ENCODE measurements around the gene USP4.

The USP4 gene

DNA sequence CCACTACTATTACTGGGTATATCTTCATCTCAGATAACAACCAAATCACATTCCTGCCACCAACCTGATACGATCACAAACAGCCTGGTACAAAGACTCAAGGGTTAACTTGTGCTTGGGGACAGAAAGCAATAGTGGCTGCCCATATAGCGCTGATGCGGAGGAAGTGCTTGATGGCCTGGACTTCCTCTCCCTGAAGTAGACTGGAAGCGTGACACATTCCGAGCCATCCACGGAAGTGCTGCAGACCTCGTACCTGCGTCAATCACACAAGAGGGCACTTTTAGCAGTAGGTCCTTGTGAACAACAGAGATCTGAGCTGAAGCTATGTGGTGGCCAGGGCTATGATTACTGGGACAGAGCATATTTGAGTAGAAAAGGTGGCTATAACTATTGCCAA lies 45.5 kb downstream of the USP4 start:
- no peaks in the 10 kb centered on the region for H3K27me3 Mint-ChIP-seq (ENCODE audit: low read depth)
- no peaks in the 10 kb centered on the region for H3K9me3 Mint-ChIP-seq
- no peaks in the 10 kb centered on the region for H3K4me1 Mint-ChIP-seq (ENCODE audit: low read depth)
- H3K4me3 Mint-ChIP-seq = no peak overlapping the region
- H3K36me3 Mint-ChIP-seq (ENCODE audit: low read depth) = peaks cover 46% of the 10 kb centered on the region
- H3K27ac Mint-ChIP-seq = no peak overlapping the region

DNA sequence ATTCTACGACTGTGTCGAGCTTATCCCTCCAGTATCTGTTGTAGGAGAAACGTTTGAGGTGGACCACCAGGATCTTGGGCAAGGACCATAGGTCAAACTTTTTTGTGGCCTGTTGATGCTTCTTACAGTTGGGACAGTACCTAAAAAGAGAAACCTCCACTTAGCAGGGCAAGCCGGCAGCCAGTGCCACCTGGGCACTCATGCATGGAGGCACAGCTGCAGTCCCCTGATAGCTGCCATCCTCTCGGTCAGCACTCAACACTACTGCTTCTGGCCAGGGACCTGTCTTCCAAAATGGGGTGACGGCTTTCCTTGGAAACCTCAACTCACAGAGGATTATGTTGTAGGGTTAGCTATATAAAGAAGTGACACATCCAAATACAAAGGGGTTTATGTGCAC lies 55.9 kb downstream of the USP4 start:
- Mint-ChIP-seq H3K27me3 (ENCODE audit: low read depth) (no peaks in the 10 kb centered on the region), H3K4me3 (no peak overlapping the region), H3K27ac (no peak overlapping the region), H3K4me1 (ENCODE audit: low read depth) (no peaks in the 10 kb centered on the region), H3K9me3 (no peaks in the 10 kb centered on the region), H3K36me3 (ENCODE audit: low read depth) (peaks cover 46% of the 10 kb centered on the region)

DNA sequence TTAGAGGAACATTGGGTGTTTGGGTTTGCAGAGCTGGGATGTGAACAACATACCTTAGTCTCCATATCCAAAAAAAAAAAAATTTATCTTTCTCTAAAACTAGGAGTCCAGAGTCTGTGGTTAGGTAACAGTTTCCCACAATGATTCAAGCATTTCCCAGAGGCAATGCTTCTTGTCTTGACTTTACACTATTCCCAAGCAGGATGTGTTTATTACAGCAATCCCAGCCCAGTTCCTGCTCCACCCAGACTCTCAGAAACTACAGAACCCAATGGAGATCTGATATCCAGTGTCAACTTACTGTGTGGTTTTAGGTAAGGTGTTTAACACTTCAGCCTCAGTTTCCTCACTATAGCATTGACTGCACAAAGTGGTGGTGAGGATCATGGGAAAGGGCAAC lies 60.5 kb downstream of the USP4 start:
- H3K27ac Mint-ChIP-seq = peak overlapping the region; percentile 15
- H3K9me3 Mint-ChIP-seq = no peaks in the 10 kb centered on the region
- no peaks in the 10 kb centered on the region for H3K27me3 Mint-ChIP-seq (ENCODE audit: low read depth)
- H3K4me1 Mint-ChIP-seq (ENCODE audit: low read depth) = peaks cover 19% of the 10 kb centered on the region
- H3K36me3 Mint-ChIP-seq (ENCODE audit: low read depth) = peaks cover 31% of the 10 kb centered on the region
- H3K4me3 Mint-ChIP-seq = no peak overlapping the region

DNA sequence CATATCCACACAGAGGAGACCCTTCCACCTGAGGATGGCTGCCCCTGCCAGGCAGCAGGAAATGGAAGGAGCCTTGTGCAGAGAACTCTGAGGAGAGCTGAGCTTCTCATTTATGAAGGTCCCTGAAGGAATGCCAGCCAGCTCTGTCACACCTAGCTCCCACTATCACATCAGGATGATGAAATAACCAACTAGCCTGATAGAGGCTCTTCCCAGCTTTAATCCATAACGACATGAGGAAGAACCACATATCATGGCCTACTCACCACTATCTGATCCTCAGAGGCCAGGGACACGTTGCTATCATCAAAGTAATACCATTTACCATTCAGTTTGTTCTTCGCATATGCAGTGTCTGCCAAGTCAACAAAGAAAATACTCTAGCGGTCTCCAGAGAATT lies 61.3 kb downstream of the USP4 start:
- Mint-ChIP-seq H3K36me3 (ENCODE audit: low read depth) (peaks cover 22% of the 10 kb centered on the region), H3K4me3 (no peak overlapping the region), H3K9me3 (no peaks in the 10 kb centered on the region), H3K4me1 (ENCODE audit: low read depth) (peaks cover 19% of the 10 kb centered on the region), H3K27ac (no peak overlapping the region), H3K27me3 (ENCODE audit: low read depth) (no peaks in the 10 kb centered on the region)

DNA sequence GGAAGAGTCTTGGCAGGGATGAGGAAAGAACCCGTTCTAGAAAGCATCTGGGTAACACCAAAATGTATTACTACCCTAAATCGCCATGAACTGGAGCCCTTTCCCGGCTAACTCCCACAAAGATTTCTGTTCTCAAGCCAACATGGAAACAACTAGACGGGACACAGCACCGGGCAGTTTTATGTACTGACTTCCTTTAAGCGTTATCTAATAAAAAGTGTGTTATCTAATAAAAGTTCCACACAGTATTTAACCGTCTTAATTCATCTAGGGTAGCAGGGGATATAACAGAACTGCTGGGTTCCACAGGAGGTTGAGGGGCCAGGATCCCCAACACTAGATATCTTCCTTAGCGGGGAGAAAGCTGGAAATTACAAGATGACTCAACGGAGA lies 62.5 kb downstream of the USP4 start:
- Mint-ChIP-seq H3K36me3 (ENCODE audit: low read depth) (peaks cover 18% of the 10 kb centered on the region), H3K4me3 (peak overlapping the region; percentile 84), H3K27ac (peak overlapping the region; percentile 80), H3K9me3 (no peaks in the 10 kb centered on the region), H3K4me1 (ENCODE audit: low read depth) (peaks cover 19% of the 10 kb centered on the region), H3K27me3 (ENCODE audit: low read depth) (no peaks in the 10 kb centered on the region)

DNA sequence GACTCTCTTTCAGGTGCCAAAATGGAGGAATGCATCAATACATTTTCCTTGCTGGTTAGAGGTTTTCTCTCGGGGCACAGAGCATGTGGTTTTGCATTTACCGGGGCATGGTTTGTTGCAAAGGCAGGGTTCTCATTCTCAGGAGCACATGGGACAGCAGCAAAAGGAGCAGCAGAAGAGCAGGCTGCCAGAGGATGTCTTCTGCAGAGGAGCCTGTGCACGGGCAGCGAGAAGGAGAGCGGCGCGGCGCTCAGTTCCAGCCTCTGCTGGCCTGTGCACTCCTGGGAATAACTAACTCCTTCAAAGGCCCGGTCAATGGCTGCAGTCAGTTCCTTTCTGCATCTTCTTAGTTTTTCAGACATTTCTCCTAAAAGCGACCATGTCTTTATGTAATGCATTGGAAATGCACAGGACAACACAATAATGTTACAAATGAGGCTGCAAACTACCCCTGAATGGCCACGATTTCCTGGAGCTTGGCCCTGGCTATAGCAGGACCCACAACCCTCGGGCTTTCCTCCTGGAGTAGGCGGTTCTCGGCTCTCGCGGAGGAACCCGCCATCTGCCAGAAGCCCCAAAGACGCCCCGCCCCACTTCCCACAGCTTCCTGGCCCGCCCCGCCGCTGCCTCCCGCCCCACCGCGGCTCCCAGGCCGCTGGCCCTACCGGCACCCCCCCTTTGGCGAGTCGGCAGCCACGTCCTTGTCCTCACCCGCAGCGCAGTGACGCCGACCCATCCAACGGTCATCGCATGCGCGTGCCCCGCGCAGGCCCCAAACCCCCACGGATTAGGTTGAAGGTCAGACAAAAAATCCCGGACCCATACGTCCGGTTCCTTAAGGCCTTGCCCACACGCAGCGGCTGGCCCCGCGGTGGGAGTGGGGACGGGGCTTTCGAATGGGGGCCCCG lies 63.1 kb downstream of the USP4 start, which contains the start of gene C3orf62:
C3orf62 (minus strand) TSS at position 758 of the 908 bp plus-strand sequence; CDS start at position 398, 360 bp downstream.
- H3K4me1 Mint-ChIP-seq (ENCODE audit: low read depth) = peaks cover 19% of the 10 kb centered on the region
- peaks cover 18% of the 10 kb centered on the region for H3K36me3 Mint-ChIP-seq (ENCODE audit: low read depth)
- H3K9me3 Mint-ChIP-seq = no peaks in the 10 kb centered on the region
- peak within 1 kb of the TSS; percentile 84 for H3K4me3 Mint-ChIP-seq
- peak within 1 kb of the TSS; percentile 82 for H3K27ac Mint-ChIP-seq
- H3K27me3 Mint-ChIP-seq (ENCODE audit: low read depth) = no peaks in the 10 kb centered on the region

DNA sequence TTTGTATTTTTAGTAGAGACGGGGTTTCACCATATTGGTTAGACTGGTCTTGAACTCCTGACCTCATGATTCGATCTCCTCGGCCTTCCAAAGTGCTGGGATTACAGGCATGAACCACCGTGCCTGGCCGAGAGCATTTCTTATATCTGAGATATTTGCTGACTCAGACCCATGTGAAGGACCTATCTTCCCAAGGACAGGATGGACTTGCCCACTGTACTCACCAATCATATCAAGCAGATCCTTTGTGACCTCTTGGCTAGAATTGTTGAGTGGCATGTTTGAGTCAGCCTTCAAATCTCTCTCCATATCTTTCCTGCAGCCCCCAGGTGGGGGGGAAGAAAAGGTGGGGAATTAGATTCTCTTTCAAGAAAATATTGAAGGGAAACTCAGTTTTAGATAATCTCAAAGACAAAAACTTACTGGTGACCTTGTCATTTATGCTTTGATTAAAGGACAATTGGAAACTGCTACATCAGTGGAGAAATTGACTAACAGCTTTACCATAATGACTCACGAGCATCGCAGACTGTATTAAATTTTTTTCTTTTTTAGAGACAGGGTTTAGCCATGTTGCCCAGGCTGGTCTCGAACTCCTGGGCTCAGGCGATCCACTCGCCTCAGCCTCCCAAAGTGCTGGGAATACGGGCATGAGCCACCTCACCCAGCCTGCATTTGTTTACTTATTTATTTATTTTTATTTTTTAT lies 65.9 kb downstream of the USP4 start:
- Mint-ChIP-seq H3K27ac (no peak overlapping the region), H3K36me3 (ENCODE audit: low read depth) (peaks cover 23% of the 10 kb centered on the region), H3K4me1 (ENCODE audit: low read depth) (peaks cover 19% of the 10 kb centered on the region), H3K9me3 (no peaks in the 10 kb centered on the region), H3K4me3 (no peak overlapping the region), H3K27me3 (ENCODE audit: low read depth) (no peaks in the 10 kb centered on the region)

DNA sequence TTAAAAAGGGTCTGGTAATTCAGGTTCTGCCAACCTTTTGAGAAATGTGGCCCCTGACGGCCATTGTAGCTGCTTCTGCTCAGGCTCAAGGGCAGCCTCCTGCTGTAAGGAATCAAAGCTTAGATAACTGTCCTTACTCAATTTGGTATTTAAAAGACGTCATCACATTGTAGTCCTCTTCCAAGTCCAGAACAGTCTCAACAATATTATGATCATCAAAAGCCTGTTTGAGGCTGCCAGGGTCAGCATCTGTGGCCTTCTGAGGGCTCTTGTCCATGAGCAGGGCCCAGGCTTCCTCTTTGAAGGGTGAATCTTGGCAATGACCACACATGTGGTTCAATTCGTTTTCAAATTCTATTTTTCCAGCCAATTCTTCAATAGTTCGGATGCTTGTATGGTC lies 68.8 kb downstream of the USP4 start:
- H3K27ac Mint-ChIP-seq = no peak overlapping the region
- peaks cover 5% of the 10 kb centered on the region for H3K4me1 Mint-ChIP-seq (ENCODE audit: low read depth)
- H3K27me3 Mint-ChIP-seq (ENCODE audit: low read depth) = no peaks in the 10 kb centered on the region
- H3K4me3 Mint-ChIP-seq = no peak overlapping the region
- peaks cover 19% of the 10 kb centered on the region for H3K36me3 Mint-ChIP-seq (ENCODE audit: low read depth)
- H3K9me3 Mint-ChIP-seq = no peaks in the 10 kb centered on the region

DNA sequence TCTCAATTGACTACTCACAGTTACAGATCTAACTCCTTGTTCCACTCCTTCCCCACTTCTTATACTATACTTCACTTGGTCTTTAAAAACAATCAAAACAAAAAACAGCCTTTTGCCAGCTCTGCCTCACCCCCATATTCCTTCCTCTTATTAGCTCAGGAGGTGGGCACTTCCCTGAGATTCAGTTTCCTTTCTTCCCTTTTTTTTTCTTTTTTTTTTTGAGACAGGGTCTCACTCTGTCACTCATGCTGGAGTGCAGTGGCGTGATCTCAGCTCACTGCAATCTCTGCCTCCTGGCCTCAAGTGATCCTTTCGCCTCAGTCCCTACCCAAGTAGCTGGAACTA lies 69.7 kb downstream of the USP4 start:
- Mint-ChIP-seq H3K27ac (no peak overlapping the region), H3K27me3 (ENCODE audit: low read depth) (no peaks in the 10 kb centered on the region), H3K4me3 (no peak overlapping the region), H3K4me1 (ENCODE audit: low read depth) (no peaks in the 10 kb centered on the region), H3K9me3 (no peaks in the 10 kb centered on the region), H3K36me3 (ENCODE audit: low read depth) (peaks cover 17% of the 10 kb centered on the region)

DNA sequence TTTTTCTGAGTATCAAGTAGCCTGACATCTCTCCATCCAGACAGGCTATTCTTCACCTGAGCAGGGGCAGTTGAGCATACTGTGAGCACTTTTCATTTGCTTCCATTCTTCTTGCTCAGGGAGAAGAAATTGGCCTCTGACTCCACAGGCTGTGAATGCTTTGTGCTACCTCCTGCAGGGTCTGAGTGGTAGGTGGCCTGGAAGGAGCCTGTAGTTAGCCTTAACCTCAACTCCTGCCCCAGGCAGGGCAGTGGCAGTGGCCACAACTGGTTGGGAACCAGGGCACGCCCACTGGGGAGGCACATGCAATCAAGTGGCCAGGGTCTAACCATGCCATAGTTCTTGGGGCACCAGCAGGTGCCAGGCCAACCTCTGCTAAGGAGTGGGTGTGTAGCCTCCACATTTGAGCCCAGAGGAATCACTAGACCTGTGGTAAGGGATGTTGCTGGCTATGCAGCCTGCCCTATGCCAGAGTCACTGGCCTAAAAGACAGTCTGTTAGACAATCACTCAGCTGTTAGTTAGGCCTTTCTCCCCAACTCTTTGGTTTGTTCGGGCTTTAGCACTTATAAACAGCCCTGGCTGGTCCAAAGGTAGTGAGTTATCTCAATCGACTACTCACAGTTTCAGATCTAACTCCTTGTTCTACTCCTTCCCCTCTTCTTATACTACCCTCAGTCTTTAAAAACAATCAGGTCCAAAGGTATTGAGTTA lies 70.3 kb downstream of the USP4 start:
- no peak overlapping the region for H3K4me3 Mint-ChIP-seq
- no peaks in the 10 kb centered on the region for H3K27me3 Mint-ChIP-seq (ENCODE audit: low read depth)
- H3K4me1 Mint-ChIP-seq (ENCODE audit: low read depth) = no peaks in the 10 kb centered on the region
- H3K36me3 Mint-ChIP-seq (ENCODE audit: low read depth) = peaks cover 17% of the 10 kb centered on the region
- H3K27ac Mint-ChIP-seq = no peak overlapping the region
- no peaks in the 10 kb centered on the region for H3K9me3 Mint-ChIP-seq

DNA sequence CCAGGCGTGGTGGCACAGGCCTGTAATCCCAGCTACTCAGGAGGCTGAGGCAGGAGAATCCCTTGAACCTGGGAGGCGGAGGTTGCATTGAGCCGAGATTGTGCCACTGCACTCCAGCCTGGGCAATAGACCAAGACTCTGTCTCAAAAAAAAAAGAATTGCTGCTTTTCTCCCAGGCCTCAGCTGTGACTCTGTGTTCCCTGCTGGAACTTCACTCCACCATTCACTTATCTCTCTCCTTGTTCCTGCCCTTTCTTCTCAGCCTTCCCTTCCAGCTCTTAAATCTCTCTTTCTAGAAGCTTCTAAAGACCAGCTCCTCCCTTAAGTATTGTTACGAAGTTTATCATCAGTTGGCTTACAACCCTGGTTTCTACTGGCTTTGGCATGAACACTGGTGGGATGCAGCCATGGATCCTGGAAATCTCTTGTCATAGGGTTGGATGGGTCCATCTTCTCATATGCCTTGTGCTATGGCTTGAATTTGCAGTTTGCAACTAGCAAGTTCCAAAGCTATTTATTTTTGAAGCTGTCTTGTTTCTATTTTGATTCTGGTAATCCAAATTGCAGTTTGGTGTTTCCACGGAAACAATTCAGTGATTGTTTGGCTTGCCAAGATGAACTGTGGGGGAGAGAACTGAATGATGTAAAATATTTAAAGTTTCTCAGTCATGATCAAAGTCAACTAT lies 73.3 kb downstream of the USP4 start:
- H3K9me3 Mint-ChIP-seq = no peaks in the 10 kb centered on the region
- H3K27ac Mint-ChIP-seq = no peak overlapping the region
- H3K4me3 Mint-ChIP-seq = no peak overlapping the region
- peaks cover 17% of the 10 kb centered on the region for H3K36me3 Mint-ChIP-seq (ENCODE audit: low read depth)
- H3K4me1 Mint-ChIP-seq (ENCODE audit: low read depth) = no peaks in the 10 kb centered on the region
- no peaks in the 10 kb centered on the region for H3K27me3 Mint-ChIP-seq (ENCODE audit: low read depth)

DNA sequence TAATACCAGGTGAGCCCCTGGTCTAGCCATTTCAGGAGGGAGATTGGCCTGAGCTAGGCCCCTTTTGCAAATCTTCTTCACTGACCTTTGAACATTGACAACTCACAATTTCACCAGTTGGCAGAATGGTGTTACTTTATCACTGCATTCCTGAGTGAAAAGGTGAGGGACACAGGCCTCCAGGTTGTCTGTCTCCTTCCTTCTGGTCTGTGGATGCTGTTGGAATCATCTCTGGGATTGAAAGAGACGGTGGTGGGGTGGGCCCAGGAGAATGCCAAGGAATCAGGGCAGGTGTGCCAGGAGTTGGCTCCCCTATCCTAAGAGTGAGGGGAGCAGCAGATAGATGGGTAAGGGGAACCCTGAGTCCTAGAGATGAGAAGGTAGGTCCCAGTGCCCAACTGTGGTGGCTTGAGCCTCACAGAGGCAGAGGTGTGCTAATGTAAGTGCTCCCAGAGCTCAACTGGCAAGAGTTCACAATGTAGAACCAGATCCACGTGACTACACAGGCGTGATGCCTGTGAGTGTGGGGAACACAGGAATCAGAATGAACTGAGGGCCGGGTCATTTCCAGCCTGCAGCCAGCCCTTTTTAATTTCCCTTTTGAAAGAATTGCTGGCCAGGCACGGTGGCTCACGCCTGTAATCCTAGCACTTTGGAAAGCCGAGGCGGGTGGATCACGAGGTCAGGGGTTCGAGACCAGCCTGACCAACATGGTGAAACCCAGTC lies 74.0 kb downstream of the USP4 start:
- Mint-ChIP-seq H3K9me3 (no peaks in the 10 kb centered on the region), H3K4me1 (ENCODE audit: low read depth) (no peaks in the 10 kb centered on the region), H3K27me3 (ENCODE audit: low read depth) (no peaks in the 10 kb centered on the region), H3K4me3 (no peak overlapping the region), H3K36me3 (ENCODE audit: low read depth) (peaks cover 13% of the 10 kb centered on the region), H3K27ac (no peak overlapping the region)

DNA sequence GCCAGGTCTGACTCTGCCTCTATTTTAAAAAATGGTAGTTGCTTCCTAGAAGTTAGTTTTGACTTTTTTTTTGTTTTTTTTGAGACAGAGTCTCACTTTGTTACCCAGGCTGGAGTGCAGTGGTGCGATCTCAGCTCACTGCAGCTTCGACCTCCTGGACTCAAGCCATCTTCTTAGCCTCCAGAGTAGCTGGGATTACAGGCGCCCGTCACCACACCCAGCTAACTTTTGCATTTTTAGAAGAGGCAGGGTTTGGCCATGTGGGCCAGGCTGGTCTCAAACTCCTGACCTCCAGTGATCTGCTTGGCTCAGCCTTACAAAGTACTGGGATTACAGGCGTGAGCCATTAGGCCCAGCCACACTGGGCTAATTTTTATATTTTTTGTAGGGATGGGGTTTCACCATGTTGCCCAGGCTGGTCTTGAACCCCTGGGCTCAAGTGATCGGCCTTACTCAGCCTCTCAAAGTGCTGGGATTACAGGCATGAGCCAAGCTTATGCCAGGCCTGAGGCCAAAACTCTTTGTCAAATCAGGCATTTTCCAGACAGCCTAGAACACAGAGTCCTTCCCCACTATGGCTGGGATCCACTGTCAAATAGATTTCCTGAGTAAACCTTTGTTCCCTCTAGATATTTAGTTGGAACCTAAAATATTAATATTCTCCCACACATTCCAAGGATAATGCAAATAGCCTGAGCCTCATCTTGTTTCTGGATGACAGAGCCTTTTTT lies 76.5 kb downstream of the USP4 start:
- Mint-ChIP-seq H3K27me3 (ENCODE audit: low read depth) (no peaks in the 10 kb centered on the region), H3K36me3 (ENCODE audit: low read depth) (peaks cover 1% of the 10 kb centered on the region), H3K27ac (no peak overlapping the region), H3K9me3 (no peaks in the 10 kb centered on the region), H3K4me3 (no peak overlapping the region), H3K4me1 (ENCODE audit: low read depth) (no peaks in the 10 kb centered on the region)

Measured in T-helper 1 cell treated with Interleukin-12 subunit alpha and Interleukin-12 subunit beta and Interleukin-4 antibody, amounts not matched to agents 30 μg/mL and 1 μg/mL, for 36 hours (primary cell).